WTC11 (cell line): Measurements from ENCODE around the gene IRF8. TPM values are rescaled to one million over a fixed set of nuclear protein-coding genes. Genes with fewer than 3 reads are reported as not detected.

Source experiments
- ATAC-seq: fragments of 200-7000 bp; cut with Tn5 transposase; 2 replicates; pipeline ENCODE4 v1.10.0; 2021; ENCODE audit warnings: mild to moderate bottlenecking, moderate library complexity
- CTCF ChIA-PET: fragments of 300-600 bp; sonication (Branson Sonifier 250); formaldehyde crosslinking; loops from one replicate; lab custom pipeline; 2021; ENCODE audit warnings: antibody characterized with exemption; lab: Charles Lee
- POLR2A ChIA-PET: fragments of 350-600 bp; sonication (Branson Sonifier 250); formaldehyde crosslinking; loops from one replicate; lab custom pipeline; 2021; ENCODE audit warnings: antibody characterized with exemption; lab: Charles Lee
- DNase-seq: peaks from one replicate; pipeline ENCODE4 v3.0.0; 2021; ENCODE audit warnings: low spot score
- H3K27ac Mint-ChIP-seq: 2 replicates; pipeline ENCODE4 v1.8.0; 2021; ENCODE audit warnings: mixed read lengths
- H3K27me3 Mint-ChIP-seq: 2 replicates; pipeline ENCODE4 v1.8.0; 2021; ENCODE audit warnings: low read depth, mild to moderate bottlenecking, moderate library complexity, mixed read lengths
- H3K36me3 Mint-ChIP-seq: 2 replicates; pipeline ENCODE4 v1.8.0; 2021; ENCODE audit warnings: mixed read lengths
- H3K4me1 Mint-ChIP-seq: 2 replicates; pipeline ENCODE4 v1.8.0; 2022; ENCODE audit warnings: mixed read lengths
- H3K4me3 Mint-ChIP-seq: 2 replicates; pipeline ENCODE4 v1.8.0; 2021; ENCODE audit warnings: mild to moderate bottlenecking, moderate library complexity, mixed read lengths
- H3K9me3 Mint-ChIP-seq: 2 replicates; pipeline ENCODE4 v1.8.0; 2021; ENCODE audit warnings: mixed read lengths
- EMX1 ChIP-seq: fragments of 250-450 bp; sonication (Bioruptor Pico); IDR thresholded peaks from 2 replicates; pipeline ENCODE4 v1.8.0; 2021; ENCODE audit warnings: mild to moderate bottlenecking
- ESRRA ChIP-seq: sonication (generic); formaldehyde crosslinking; IDR thresholded peaks from 2 replicates; pipeline ENCODE4 v1.8.1; 2022; ENCODE audit warnings: mild to moderate bottlenecking, missing genetic modification reagents, borderline replicate concordance
- GABPB1 ChIP-seq: sonication (generic); formaldehyde crosslinking; IDR thresholded peaks from 2 replicates; pipeline ENCODE4 v1.8.1; 2023; ENCODE audit warnings: mild to moderate bottlenecking, missing genetic modification reagents
- JAZF1 ChIP-seq: fragments of 250-450 bp; sonication (Bioruptor Pico); IDR thresholded peaks from 2 replicates; pipeline ENCODE4 v1.9.0; 2021; ENCODE audit warnings: moderate library complexity, mild to moderate bottlenecking, inconsistent platforms
- JUN ChIP-seq: sonication (generic); formaldehyde crosslinking; IDR thresholded peaks from 2 replicates; pipeline ENCODE4 v1.8.0; 2023; ENCODE audit warnings: mild to moderate bottlenecking, missing genetic modification reagents
- KAT7 ChIP-seq: sonication (generic); formaldehyde crosslinking; IDR thresholded peaks from 2 replicates; pipeline ENCODE4 v1.8.1; 2023; ENCODE audit warnings: missing genetic modification reagents, mild to moderate bottlenecking, borderline replicate concordance
- SOX15 ChIP-seq: fragments of 250-450 bp; sonication (Bioruptor Pico); IDR thresholded peaks from 2 replicates; pipeline ENCODE4 v1.9.0; 2021; ENCODE audit warnings: mild to moderate bottlenecking
- TEAD1 ChIP-seq: sonication (generic); formaldehyde crosslinking; IDR thresholded peaks from 2 replicates; pipeline ENCODE4 v1.8.0; 2022; ENCODE audit warnings: mild to moderate bottlenecking, missing genetic modification reagents
- ZNF121 ChIP-seq: sonication (generic); formaldehyde crosslinking; IDR thresholded peaks from 2 replicates; pipeline ENCODE4 v1.8.0; 2023; ENCODE audit warnings: missing genetic modification reagents
- total RNA-seq: library from RNA; stranded (reverse); gene quantifications from 3 replicates; pipeline ENCODE4 v1.2.3, GENCODE V29; 2021
- TF ChIP-seq, protein P1 (sequence below): fragments of 250-450 bp; sonication (Bioruptor Pico); IDR thresholded peaks from 2 replicates; pipeline ENCODE4 v2.1.2; 2022; ENCODE audit warnings: mild to moderate bottlenecking, moderate library complexity
- TF ChIP-seq, protein P2 (sequence below): fragments of 250-450 bp; sonication (Bioruptor Pico); conservative IDR thresholded peaks from 2 replicates; pipeline ENCODE4 v1.9.0; 2021; ENCODE audit warnings: mild to moderate bottlenecking
- TF ChIP-seq, protein P3 (sequence below): sonication (generic); formaldehyde crosslinking; conservative IDR thresholded peaks from 2 replicates; pipeline ENCODE4 v1.8.1; 2022; ENCODE audit warnings: mild to moderate bottlenecking, missing genetic modification reagents
- TF ChIP-seq, protein P4 (sequence below): sonication (generic); formaldehyde crosslinking; IDR thresholded peaks from 2 replicates; pipeline ENCODE4 v1.8.1; 2023; ENCODE audit warnings: mild to moderate bottlenecking, missing genetic modification reagents, borderline replicate concordance
- TF ChIP-seq, protein P5 (sequence below): fragments of 250-450 bp; sonication (Bioruptor Pico); IDR thresholded peaks from 2 replicates; pipeline ENCODE4 v1.9.0; 2021; ENCODE audit warnings: mild to moderate bottlenecking
- TF ChIP-seq, protein P6 (sequence below): fragments of 250-450 bp; sonication (Bioruptor Pico); IDR thresholded peaks from 2 replicates; pipeline ENCODE4 v1.8.0; 2021; ENCODE audit warnings: mild to moderate bottlenecking

The IRF8 gene
- total RNA-seq, 1 experiment from 2014 or later, result 1.1 TPM

DNA sequence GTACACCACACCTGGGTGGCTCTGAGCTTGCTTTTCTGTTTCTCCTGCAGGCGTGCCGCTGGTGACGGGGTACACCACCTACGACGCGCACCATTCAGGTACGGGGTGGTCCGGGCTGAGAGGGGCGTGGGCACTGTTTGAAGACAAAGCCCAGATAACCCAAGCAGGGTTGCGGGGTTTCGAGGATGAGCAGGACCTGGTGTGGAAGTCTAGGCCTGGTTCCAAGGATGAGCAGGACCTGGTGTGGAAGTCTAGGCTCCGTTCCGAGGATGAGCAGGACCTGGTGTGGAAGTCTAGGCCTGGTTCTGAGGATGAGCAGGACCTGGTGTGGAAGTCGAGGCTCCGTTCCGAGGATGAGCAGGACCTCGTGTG lies 15.4 kb downstream of the IRF8 start (continued):
- TF ChIP-seq, protein P1, sequence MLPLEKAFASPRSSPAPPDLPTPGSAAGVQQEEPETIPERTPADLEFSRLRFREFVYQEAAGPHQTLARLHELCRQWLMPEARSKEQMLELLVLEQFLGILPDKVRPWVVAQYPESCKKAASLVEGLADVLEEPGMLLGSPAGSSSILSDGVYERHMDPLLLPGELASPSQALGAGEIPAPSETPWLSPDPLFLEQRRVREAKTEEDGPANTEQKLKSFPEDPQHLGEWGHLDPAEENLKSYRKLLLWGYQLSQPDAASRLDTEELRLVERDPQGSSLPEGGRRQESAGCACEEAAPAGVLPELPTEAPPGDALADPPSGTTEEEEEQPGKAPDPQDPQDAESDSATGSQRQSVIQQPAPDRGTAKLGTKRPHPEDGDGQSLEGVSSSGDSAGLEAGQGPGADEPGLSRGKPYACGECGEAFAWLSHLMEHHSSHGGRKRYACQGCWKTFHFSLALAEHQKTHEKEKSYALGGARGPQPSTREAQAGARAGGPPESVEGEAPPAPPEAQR (CRISPR knock-in tag), result no peak
- TF ChIP-seq GABPB1 (CRISPR knock-in tag) (no peak), EMX1 (CRISPR knock-in tag) (no peak), TEAD1 (CRISPR knock-in tag) (no peak), ZNF121 (CRISPR knock-in tag) (no peak), JAZF1 (no peak), JUN (no peak), KAT7 (CRISPR knock-in tag) (no peak), SOX15 (no peak)
- TF ChIP-seq, protein P2, sequence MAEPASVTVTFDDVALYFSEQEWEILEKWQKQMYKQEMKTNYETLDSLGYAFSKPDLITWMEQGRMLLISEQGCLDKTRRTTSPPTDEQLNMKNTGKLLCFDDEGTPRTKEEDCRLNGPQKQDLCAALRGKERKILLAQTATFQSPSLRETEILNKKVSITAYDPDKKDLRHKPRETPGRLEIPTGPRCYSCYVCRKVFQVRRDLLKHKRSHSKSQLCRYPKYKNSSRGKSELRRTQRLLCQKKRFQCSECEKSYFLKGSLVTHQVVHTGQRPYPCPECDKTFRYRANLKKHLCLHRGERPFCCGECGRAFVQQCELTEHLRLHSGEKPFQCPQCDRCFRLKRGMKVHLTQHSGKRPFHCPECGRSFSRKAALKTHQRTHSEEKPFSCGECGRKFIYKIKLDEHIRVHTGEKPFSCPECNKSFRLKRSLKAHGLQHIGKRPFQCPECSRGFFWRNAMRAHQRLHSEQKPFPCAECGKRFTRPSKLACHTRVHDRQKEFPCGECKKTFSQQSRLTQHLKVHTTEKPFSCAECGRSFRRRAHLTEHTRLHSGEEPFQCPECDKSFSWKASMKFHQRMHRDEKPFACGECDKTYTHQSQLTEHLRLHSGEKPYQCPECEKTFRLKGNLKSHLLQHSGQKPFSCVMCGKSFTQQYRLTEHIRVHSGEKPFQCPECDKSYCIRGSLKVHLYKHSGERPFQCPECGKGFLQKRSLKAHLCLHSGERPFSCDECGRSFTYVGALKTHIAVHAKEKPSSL (CRISPR knock-in tag), result no peak
- TF ChIP-seq, protein P3, sequence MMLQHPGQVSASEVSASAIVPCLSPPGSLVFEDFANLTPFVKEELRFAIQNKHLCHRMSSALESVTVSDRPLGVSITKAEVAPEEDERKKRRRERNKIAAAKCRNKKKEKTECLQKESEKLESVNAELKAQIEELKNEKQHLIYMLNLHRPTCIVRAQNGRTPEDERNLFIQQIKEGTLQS (CRISPR knock-in tag), result no peak
- TF ChIP-seq, protein P4, sequence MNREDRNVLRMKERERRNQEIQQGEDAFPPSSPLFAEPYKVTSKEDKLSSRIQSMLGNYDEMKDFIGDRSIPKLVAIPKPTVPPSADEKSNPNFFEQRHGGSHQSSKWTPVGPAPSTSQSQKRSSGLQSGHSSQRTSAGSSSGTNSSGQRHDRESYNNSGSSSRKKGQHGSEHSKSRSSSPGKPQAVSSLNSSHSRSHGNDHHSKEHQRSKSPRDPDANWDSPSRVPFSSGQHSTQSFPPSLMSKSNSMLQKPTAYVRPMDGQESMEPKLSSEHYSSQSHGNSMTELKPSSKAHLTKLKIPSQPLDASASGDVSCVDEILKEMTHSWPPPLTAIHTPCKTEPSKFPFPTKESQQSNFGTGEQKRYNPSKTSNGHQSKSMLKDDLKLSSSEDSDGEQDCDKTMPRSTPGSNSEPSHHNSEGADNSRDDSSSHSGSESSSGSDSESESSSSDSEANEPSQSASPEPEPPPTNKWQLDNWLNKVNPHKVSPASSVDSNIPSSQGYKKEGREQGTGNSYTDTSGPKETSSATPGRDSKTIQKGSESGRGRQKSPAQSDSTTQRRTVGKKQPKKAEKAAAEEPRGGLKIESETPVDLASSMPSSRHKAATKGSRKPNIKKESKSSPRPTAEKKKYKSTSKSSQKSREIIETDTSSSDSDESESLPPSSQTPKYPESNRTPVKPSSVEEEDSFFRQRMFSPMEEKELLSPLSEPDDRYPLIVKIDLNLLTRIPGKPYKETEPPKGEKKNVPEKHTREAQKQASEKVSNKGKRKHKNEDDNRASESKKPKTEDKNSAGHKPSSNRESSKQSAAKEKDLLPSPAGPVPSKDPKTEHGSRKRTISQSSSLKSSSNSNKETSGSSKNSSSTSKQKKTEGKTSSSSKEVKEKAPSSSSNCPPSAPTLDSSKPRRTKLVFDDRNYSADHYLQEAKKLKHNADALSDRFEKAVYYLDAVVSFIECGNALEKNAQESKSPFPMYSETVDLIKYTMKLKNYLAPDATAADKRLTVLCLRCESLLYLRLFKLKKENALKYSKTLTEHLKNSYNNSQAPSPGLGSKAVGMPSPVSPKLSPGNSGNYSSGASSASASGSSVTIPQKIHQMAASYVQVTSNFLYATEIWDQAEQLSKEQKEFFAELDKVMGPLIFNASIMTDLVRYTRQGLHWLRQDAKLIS, result no peak
- TF ChIP-seq, protein P5, sequence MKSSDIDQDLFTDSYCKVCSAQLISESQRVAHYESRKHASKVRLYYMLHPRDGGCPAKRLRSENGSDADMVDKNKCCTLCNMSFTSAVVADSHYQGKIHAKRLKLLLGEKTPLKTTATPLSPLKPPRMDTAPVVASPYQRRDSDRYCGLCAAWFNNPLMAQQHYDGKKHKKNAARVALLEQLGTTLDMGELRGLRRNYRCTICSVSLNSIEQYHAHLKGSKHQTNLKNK (CRISPR knock-in tag), result no peak

DNA sequence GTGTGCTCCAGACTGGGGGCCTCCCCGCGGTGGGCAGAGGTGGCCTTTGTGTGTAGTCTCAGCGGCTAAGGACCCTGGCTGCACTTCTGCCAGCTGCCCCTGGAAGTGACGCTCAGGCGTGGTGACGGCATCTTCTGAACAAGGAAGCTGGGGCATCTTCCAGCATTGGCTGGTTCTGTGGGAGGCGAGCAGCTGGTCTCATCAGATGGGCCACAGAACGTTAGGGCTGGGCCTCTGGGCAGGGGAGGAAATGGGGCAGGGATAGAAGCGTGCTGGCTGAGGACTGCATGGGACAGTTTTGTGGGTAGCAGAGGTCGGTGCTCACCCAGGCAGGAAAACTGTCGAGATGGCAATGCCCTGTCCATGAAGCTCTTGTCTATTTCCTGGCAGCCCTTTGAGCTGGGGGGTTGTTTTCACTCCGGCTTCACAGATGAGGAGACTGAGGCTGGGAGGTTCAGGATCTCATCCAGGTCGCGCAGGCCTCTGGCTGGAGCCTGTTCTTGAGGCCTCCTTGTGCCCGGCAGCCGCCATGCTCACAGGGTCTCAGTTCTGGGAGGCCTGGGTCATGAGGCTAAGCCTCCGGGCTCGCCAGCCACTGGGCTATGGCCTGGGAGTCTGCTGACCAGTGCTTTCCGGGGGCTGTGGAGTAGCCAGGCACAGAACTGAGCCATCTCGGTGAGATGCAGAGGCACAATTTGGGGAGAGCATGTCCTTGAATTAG lies 16.3 kb downstream of the IRF8 start:
- Mint-ChIP-seq H3K36me3 (no peaks in the 10 kb centered on the region), H3K4me1 (peaks cover 29% of the 10 kb centered on the region), H3K27me3 (peaks cover 6% of the 10 kb centered on the region), H3K27ac (no peak overlapping the region), H3K4me3 (no peak overlapping the region), H3K9me3 (no peaks in the 10 kb centered on the region)
- ChIA-PET POLR2A (no interaction called here), CTCF (interaction anchor here (0.8 to 4.5 kb wide), 4 partner anchors 17 to 96 kb away, joined by 3 to 21 read pairs (median 4); partner anchors contain the start of gene IRF8)
- DNase-seq (no peak), ATAC-seq (no peak)
- 0 out of 2 replicates have a peak, but pooled peaks have one; percentile 41 for TF ChIP-seq ESRRA (CRISPR knock-in tag)
- TF ChIP-seq, protein P6, sequence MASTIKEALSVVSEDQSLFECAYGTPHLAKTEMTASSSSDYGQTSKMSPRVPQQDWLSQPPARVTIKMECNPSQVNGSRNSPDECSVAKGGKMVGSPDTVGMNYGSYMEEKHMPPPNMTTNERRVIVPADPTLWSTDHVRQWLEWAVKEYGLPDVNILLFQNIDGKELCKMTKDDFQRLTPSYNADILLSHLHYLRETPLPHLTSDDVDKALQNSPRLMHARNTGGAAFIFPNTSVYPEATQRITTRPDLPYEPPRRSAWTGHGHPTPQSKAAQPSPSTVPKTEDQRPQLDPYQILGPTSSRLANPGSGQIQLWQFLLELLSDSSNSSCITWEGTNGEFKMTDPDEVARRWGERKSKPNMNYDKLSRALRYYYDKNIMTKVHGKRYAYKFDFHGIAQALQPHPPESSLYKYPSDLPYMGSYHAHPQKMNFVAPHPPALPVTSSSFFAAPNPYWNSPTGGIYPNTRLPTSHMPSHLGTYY, result no peak
